Psoas muscle (tissue), 8 donors: ENCODE measurements around the gene EYA4. TPM values are rescaled to one million over a fixed set of nuclear protein-coding genes. Genes with fewer than 3 reads are reported as not detected.

Source experiments
- ATAC-seq, 4 donors: fragments of 200-7000 bp; cut with Tn5 transposase; one replicate each; pipeline ENCODE4 v1.9.1; 2020; ENCODE audit warnings: moderate library complexity in 3 of 4, mild to moderate bottlenecking in 2 of 4
- DNase-seq, 2 donors: peaks; one replicate each; pipeline ENCODE4 v3.0.0-alpha.2; 2020
- H3K27ac ChIP-seq: fragments of 200-600 bp; one replicate; pipeline ENCODE4 v1.8.0; 2022
- H3K27me3 ChIP-seq, 3 donors: fragments of 200-600 bp in 1 of 3; one replicate each; pipeline versions ENCODE4 v1.6.1 to v1.8.0; 2013 to 2022; ENCODE audit warnings: low read length in 2 of 3, mild to moderate bottlenecking in 2 of 3, moderate library complexity in 1 of 3; ENCODE audit not compliant: insufficient read depth in 3 of 3
- H3K36me3 ChIP-seq, 2 donors: fragments of 200-600 bp in 1 of 2; one replicate each; pipeline versions ENCODE4 v1.6.1 to v1.8.0; 2013 to 2022; ENCODE audit warnings: low read depth in 1 of 2, mild to moderate bottlenecking in 1 of 2, moderate library complexity in 1 of 2; ENCODE audit not compliant: insufficient read depth in 1 of 2
- H3K4me1 ChIP-seq: fragments of 200-600 bp; one replicate; pipeline ENCODE4 v1.8.0; 2022
- H3K4me3 ChIP-seq: fragments of 200-600 bp; one replicate; pipeline ENCODE4 v1.8.0; 2022; ENCODE audit warnings: mild to moderate bottlenecking
- H3K9me3 ChIP-seq: fragments of 200-600 bp; one replicate; pipeline ENCODE4 v1.8.0; 2022
- WGBS, 3 donors: extraction: QIAGEN DNeasy Blood & Tissue Kit; methylation state at CpG; one replicate each; pipeline versions ENCODE4 v1.1.6 to v1.1.7; 2013; 5-methylcytosine and 5-hydroxymethylcytosine counted together
- intact Hi-C, 2 donors: fragments of 100-400 bp; cut with DNase I; formaldehyde crosslinking; loops; one replicate each; pipeline versions ENCODE4 v1.11.0 to v1.14.2; 2022
- polyA plus RNA-seq, 3 donors: library from polyadenylated mRNA; stranded (reverse); fragments of 200-250 nt; gene quantifications; one replicate each; pipeline ENCODE4 v1.2.3, GENCODE V29; 2013
- total RNA-seq, 4 donors: library from RNA; stranded (reverse); fragmentation: NEBNext Ultra II Directional in 2 of 4; extraction: Animal tissue kit (Norgen Biotek cat#: 25700) in 2 of 4; gene quantifications; one replicate each; pipeline versions ENCODE4 v1.2.1 to v1.2.4, GENCODE V29; 2021 to 2023
- TF ChIP-seq, protein P1 (sequence below): fragments of 200-600 bp; IDR thresholded peaks from one replicate; pipeline ENCODE4 v1.8.0; 2022; ENCODE audit warnings: antibody characterized with exemption
- donor health status: healthy with polysubstance abuse.
- donor health status: DM: no; HTN: no; CAD: no; lungs with moderate emphysema.
- donor health status: Bipolar disorder and iron deficiency.
- donor health status: healthy.
- donor health status: DM: yes; HTN: yes; CAD: no.
- donor health status: DM: no; HTN: no; CAD: no.
- donor health status: DM: no; HTN: no; CAD: no.
- donor health status: DM: yes; HTN: yes; CAD: no.

Gene EYA4
- total and polyA plus RNA-seq, 7 donors = 5.6 to 48.3 (median 32.8) TPM

DNA sequence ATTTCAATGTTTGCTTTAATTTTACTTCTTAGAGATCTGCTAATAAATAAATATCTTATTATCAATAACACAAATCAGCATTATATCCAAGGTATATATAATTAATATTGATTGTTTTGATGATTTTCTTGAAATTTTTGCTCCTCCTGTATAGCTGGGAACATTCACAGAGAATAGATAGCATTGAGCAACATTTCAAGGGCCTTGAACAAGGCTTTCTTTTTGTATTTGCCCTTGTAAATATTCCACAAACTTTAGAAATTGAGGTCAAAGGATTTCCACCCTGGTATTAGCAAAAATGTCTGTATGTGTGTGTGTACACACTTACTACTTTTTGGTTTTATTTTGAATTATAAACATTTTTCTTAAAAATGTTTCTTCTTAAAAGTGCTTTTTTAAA is 205.6 kb downstream of the EYA4 start:
- Histone ChIP-seq H3K27me3 (no peaks in the 10 kb centered on the region), H3K27ac (no peak overlapping the region), H3K4me3 (no peak overlapping the region), H3K9me3 (no peaks in the 10 kb centered on the region), H3K4me1 (no peaks in the 10 kb centered on the region), H3K36me3 (no peaks in the 10 kb centered on the region)
- DNase-seq = no peak
- intact Hi-C loops = no loop called here
- TF ChIP-seq, protein P1, sequence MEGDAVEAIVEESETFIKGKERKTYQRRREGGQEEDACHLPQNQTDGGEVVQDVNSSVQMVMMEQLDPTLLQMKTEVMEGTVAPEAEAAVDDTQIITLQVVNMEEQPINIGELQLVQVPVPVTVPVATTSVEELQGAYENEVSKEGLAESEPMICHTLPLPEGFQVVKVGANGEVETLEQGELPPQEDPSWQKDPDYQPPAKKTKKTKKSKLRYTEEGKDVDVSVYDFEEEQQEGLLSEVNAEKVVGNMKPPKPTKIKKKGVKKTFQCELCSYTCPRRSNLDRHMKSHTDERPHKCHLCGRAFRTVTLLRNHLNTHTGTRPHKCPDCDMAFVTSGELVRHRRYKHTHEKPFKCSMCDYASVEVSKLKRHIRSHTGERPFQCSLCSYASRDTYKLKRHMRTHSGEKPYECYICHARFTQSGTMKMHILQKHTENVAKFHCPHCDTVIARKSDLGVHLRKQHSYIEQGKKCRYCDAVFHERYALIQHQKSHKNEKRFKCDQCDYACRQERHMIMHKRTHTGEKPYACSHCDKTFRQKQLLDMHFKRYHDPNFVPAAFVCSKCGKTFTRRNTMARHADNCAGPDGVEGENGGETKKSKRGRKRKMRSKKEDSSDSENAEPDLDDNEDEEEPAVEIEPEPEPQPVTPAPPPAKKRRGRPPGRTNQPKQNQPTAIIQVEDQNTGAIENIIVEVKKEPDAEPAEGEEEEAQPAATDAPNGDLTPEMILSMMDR = no peak
- no peak for ATAC-seq

DNA sequence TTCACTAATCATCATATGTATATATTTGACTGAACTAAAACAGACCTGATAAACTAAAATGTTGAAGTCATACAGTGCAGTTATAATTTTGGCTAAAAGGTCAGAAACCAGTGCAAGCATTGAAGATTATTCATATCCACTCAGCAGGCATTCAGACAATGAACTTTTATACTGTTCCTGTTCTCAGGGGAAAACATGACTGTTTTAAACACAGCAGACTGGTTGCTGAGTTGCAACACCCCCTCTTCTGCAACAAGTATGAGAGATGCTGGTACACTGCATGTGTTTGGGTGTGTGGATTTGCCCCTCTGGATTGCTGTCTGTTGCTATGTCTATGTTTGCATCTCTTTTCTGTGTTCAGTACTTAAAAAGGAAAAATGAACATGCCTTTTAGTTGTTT is 206.8 kb downstream of the EYA4 start:
- H3K9me3 ChIP-seq = no peaks in the 10 kb centered on the region
- H3K4me1 ChIP-seq = no peaks in the 10 kb centered on the region
- H3K36me3 ChIP-seq = no peaks in the 10 kb centered on the region
- intact Hi-C loops = no loop called here
- TF ChIP-seq, protein P1 = no peak
- DNase-seq = no peak
- no peaks in the 10 kb centered on the region for H3K27me3 ChIP-seq
- ATAC-seq = peak in 2 of 4 donors; percentile 41 to 51
- H3K27ac ChIP-seq = no peak overlapping the region
- no peak overlapping the region for H3K4me3 ChIP-seq

DNA sequence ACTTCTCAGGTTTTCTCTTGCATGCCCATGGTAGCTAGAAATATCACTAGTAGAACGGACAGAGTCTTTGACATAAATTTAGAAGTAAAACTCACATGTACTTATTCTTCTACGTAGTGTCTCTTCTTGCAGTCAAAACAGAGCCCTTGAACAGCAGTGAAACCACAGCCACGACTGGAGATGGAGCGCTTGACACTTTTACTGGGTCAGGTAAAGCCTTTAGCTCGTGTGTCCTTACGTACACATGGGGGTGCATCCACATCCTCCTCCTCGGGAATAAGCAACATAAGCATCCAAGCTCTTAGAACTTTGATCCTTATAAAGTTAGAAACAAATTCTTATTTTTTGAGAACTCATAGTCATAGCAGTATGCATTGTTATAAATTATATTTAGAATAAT is 215.3 kb downstream of the EYA4 start:
- intact Hi-C loops = no loop called here
- WGBS, 3 donors = 69 to 79% (median 77%) methylated on average over 7 of the region's 7 CpGs
- ATAC-seq = no peak

DNA sequence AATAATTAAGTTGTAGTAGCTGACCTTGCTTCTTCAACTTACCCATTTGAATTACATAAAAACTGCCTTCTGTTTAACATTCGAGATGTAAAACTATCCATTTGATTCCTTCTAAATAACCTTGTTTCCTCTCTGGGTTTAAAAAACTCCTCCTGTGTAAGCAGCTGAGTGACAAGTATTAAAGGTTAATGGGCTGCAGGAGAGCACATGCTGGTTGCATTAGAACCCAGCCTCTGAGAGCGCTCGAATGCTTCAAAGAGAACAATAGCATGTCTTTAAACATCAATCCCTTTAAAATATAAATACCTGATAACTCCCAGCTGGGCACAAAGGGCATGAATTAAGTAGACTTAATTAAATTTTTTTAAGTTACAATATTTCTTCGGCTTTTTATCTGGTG is 215.8 kb downstream of the EYA4 start:
- peaks cover 0 to 20% of the 10 kb centered on the region in 2 donors for H3K36me3 ChIP-seq
- DNase-seq (no peak), ATAC-seq (no peak)
- TF ChIP-seq, protein P1 = no peak
- H3K27ac ChIP-seq = no peak overlapping the region
- peaks cover 4% of the 10 kb centered on the region for H3K4me1 ChIP-seq
- H3K9me3 ChIP-seq = no peaks in the 10 kb centered on the region
- intact Hi-C loops = no loop called here
- WGBS, 3 donors = 81 to 89% (median 87%) methylated on average over 4 of the region's 4 CpGs
- H3K4me3 ChIP-seq = no peak overlapping the region
- H3K27me3 ChIP-seq = no peaks in the 10 kb centered on the region

More for the DNA sequence above, 215.3 kb downstream of the EYA4 start:
- Histone ChIP-seq H3K4me1 (peaks cover 4% of the 10 kb centered on the region), H3K4me3 (no peak overlapping the region), H3K36me3 (peaks cover 0 to 20% of the 10 kb centered on the region in 2 donors), H3K9me3 (no peaks in the 10 kb centered on the region), H3K27me3 (no peaks in the 10 kb centered on the region), H3K27ac (no peak overlapping the region)
- no peak for DNase-seq
- TF ChIP-seq, protein P1 = no peak

DNA sequence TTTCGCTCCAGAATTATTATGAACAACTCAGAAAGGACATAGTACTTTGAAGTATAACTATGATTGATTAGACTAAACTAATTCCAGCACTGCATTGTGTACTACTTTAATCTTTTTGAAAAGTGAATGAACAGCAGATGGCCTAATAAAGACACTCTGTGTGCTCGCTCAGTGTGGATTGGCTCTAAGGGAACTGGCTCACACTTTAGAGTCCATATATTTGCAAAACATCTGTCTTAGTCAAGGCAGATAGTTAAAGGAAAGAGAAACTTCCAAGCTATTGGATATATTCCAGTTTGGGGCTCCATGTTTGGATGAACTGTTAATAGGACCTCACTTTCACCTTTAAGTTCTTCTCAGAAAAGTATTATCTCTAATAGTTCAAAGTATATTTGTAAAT is 218.9 kb downstream of the EYA4 start:
- no peak overlapping the region for H3K27ac ChIP-seq
- DNase-seq (no peak), ATAC-seq (peak in 1 of 4 donors; percentile 30)
- 67 to 78% (median 76%) methylated on average over 2 of the region's 2 CpGs for WGBS, 3 donors
- TF ChIP-seq, protein P1 = no peak
- no peaks in the 10 kb centered on the region for H3K27me3 ChIP-seq
- no peaks in the 10 kb centered on the region for H3K9me3 ChIP-seq
- intact Hi-C loops = no loop called here
- peaks cover 0 to 47% of the 10 kb centered on the region in 2 donors for H3K36me3 ChIP-seq
- H3K4me3 ChIP-seq = no peak overlapping the region
- H3K4me1 ChIP-seq = no peaks in the 10 kb centered on the region
